RPMI7951 (cell line): ENCODE data around the gene SH2D4B. TPM values are rescaled to one million over a fixed set of nuclear protein-coding genes. Genes with fewer than 3 reads are reported as not detected.
"Not testable (repeated sequence)": the region's sequence is repeated elsewhere in the genome, so short reads cannot be mapped to it uniquely, and the experiment has no call there.

ENCODE experiments used
- DNase-seq: peaks from one replicate; pipeline ENCODE4 v3.0.0-alpha.2; 2012; ENCODE audit warnings: low read depth
- total RNA-seq: library from RNA; depleted of rRNA; stranded (reverse); fragments of >200 nt; shearing (Covaris generic); gene quantifications from 2 replicates; pipeline ENCODE4 v1.2.3, GENCODE V29; 2014

The SH2D4B gene
- total RNA-seq, 1 experiment from 2014 or later, result not detected

- no peak for DNase-seq
These were observed 5.1 kb downstream of the SH2D4B start for GRCh38 chr10:80542652-80543318.

DNA sequence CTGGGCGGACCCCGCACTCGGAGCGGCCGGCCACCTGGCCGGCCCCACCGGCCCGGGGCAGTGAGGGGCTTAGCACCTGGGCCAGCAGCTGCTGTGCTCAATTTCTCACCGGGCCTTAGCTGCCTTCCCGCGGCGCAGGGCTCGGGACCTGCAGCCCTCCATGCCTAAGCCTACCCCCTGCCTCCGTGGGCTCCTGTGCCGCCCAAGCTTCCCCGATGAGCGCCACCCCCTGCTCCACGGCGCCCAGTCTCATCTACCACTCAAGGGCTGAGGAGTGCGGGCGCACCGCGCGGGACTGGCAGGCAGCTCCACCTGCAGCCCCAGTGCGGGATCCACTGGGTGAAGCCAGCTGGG is 5.6 kb downstream of the SH2D4B start:
- not testable (repeated sequence) for DNase-seq

DNA sequence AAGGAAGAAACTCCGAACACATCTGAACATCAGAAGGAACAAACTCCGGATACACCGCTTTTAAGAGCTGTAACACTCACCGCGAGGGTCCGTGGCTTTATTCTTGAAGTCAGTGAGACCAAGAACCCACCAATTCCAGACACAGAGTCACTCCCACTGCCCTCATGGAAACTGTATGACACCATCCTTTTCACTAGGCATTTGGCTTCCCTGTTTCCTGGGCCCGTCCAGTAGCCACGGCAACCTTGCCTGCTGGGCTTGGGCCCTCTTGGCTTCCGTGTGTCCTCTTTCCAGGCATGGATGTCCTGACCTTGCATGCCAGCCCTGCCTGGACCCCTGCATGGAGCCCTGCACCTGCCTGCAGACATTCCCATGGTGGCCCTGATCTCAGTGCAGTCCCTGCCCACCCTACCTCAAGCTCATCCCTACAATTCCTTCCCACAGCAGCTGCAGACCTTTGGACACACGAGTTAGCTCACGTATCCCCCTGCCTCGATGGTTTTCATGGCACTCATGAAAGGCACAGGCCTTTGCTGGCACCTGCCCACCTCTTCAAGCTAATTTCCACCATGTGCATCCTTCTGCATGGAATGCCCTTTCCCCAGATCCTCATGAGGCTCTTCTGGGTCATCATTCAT is 6.7 kb downstream of the SH2D4B start:
- DNase-seq, result no peak

DNA sequence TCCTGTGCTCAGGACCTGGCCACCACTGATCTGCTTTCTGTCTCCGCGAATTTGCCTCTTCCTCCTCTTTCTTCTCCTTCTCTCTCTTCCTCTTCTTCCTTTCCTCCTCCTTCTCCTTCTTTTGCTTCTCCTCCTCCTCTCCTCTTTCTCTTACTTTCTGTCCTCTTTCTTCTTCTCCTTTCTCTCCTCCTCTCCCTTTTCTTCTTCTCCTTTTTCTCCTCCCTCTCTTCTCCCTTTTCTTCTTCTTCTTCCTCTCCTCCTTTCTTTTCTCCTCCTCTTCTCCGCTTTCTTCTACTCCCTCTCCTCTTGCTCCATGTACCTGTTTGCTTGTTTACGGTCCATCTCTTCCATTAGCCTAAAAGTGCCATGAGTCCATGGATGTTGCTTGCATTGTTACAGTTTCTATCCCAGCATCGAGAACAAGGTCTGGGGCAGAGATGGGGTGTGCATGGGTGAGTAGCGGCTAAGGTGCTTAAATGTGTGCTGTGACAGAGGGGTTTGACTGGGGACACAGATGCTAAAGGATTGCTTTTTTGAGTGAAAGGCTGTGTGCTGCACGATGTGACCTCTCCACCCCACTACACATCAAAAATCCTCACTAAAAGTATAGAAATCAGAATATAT is 7.7 kb downstream of the SH2D4B start:
- no peak for DNase-seq

DNA sequence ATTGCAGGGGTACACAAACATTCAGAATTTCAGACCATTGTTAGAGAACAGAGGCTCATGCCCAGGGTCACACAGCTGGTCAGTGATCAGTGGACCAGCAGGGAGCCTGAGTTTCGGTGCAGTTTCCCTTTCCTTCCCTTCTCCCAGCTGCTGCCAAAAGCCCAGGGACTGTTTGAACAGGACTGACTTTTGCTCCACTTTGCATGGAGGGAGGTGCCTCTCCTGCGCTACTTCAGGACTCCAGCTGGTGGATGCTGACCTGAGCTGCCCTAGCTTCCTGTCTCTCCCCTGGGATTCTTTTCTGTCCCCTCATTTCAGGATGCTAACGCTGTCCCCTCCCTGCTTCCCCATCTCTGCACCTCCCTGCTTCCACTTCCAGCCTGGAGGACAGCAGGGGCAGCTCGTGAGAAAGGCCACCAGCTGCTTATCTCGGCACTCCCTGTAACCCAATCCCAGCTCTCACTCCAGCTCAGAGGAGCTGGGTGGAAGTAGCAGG is 14.5 kb downstream of the SH2D4B start:
- no peak for DNase-seq

- DNase-seq, result no peak
These were observed 15.7 kb downstream of the SH2D4B start for GRCh38 chr10:80553436-80553835.

GRCh38 chr10:80554050-80554449 is 16.3 kb downstream of the SH2D4B start:
- DNase-seq, result no peak

DNA sequence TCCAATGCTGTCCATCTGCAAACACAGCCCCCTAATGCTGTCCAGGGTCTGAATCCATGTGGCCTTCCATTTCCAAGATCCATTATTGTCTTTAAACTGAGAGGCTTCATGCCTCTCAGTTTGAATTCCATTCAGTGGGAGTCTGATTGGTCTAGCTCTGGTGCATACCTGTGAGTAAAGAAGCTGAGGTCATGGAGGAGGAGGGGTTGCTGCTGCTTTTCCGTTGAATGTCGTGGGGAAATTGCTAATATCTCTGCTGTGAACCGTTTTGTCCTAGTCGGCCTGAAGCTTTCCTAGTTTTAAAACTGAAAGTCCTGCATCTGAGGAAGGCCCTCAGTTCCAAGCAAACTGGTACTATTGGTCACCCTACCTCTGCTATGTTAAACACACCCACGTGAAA is 17.7 kb downstream of the SH2D4B start:
- no peak for DNase-seq

GRCh38 chr10:80561950-80562349 is 24.2 kb downstream of the SH2D4B start:
- no peak for DNase-seq

GRCh38 chr10:80567292-80567691 is 29.6 kb downstream of the SH2D4B start:
- DNase-seq, result no peak

- no peak for DNase-seq
These were observed 31.6 kb downstream of the SH2D4B start for GRCh38 chr10:80569131-80569895.

DNA sequence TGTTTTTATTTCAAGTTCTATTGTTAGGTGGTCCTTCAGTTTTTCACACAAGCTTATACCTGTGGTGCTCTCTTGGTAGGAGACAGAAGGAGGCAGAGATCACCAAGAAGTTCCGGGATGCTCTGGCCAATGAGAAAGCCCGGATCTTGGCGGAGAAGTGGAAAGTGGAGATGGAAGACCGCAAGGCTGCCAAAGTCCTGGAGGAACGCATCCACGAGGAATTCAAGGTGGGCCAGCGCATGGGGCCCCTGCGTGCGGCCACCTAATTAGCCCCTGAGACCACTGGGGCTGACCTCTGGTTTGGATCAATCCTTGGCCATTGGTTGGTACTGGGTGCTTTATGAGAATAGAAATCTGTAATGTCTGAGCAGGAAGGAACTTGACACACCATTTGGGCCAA is 33.6 kb downstream of the SH2D4B start:
- DNase-seq, result no peak

DNA sequence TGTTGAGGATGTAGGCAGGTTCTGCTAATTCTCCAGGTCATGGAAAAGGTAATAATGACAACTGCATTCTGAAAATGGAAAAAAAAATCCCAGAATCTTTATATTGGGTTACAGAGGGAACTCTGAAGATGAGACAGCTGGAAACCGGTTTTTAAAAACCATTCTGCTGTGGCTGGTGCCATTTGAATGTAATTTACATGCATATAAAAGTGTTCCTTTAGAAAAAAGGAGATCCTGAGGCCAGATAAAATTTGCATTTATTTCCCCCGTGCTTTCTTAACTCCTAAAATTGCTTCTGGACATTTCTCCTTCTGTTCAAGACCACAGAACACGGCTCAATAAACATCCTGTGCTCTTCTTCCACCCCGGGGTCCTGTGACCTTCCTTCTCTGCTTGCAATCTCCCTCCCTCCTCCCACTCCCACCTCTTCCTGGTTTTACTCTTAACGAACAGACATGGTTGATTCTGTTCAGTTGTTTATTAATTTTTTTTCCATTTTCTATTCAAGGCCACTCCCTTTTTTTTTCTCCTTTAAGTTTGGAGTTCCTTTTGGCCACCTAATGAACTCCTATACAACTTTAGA is 41.6 kb downstream of the SH2D4B start:
- DNase-seq, result no peak

- no peak for DNase-seq
These were observed 42.3 kb downstream of the SH2D4B start for GRCh38 chr10:80579849-80580637.

- DNase-seq, result no peak
These were observed 43.2 kb downstream of the SH2D4B start for GRCh38 chr10:80580638-80581468.

DNA sequence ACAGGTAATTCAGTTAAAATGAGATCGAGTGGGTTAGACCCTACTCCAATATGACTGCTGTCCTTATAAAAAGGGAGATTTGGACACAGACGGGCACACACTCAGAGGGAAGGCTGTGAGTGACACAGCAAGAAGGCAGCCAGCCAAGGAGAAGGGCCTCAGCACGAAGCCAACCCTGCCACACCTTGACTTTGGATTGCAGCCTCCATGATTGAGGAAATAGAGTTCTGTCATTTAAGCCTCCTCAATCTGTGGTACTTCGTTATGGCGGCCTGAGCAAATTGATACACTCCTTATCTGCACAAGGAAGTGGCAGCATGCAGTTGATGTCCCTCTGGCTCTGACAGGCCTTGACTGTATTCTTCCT is 43.8 kb downstream of the SH2D4B start:
- DNase-seq, result no peak

GRCh38 chr10:80582286-80582960 is 44.7 kb downstream of the SH2D4B start:
- no peak for DNase-seq

DNA sequence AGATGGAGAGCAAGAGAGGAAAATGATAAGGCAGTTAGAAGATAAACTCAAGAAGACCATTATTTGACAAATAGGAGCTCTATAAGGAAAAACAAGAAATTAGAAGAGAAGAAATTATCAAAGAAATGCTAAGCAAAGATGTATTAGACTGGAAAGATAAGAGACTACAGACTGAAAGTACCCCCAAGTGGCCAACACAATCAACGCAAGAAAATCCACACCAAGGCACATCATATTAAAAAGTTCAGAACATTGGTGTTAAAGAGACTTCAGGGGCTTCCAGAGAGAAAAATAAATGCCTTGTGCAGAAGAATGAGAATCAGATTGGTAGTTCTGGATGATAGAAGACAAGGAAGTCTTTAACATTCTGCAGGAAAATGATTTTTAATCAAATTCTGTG is 46.0 kb downstream of the SH2D4B start:
- peak; percentile 3 for DNase-seq

DNA sequence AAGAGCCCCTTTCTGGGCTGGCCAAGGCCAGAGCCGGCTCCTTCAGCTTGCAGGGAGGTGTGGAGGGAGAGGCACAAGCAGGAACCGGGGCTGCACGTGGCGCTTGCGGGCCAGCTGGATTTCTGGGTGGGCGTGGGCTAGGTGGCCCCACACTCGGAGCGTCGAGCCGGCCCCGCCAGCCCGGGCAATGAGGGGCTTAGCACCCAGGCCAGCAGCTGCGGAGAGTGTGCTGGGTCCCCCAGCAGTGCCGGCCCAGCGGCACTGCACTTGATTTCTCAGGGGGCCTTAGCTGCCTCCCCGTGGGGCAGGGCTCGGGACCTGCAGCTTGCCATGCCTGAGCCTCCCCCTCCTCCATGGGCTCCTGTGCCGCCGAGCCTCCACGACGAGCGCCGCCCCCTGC is 48.1 kb downstream of the SH2D4B start:
- no peak for DNase-seq

DNA sequence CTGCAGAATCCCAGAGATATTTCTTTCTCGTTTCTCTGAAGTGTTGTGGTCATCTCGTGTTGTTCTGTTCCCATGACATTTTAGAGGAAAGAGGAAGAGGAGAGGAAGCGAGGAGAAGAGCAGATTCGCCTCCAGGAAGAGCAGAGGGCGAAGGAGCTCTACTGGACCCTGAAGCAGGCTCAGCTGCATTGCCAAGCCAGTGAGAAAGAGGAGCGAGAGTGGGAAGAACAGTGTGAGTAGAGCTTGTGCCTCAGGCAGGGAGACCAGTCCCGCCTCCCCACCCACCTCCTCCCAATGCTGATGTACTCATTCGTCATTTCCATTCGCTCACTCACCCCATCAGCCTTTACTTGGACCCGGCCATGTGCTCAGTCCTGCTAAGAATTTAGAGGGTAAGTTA is 50.8 kb downstream of the SH2D4B start:
- DNase-seq, result no peak
